ENCODE results near the gene COL27A1.

The COL27A1 gene

DNA sequence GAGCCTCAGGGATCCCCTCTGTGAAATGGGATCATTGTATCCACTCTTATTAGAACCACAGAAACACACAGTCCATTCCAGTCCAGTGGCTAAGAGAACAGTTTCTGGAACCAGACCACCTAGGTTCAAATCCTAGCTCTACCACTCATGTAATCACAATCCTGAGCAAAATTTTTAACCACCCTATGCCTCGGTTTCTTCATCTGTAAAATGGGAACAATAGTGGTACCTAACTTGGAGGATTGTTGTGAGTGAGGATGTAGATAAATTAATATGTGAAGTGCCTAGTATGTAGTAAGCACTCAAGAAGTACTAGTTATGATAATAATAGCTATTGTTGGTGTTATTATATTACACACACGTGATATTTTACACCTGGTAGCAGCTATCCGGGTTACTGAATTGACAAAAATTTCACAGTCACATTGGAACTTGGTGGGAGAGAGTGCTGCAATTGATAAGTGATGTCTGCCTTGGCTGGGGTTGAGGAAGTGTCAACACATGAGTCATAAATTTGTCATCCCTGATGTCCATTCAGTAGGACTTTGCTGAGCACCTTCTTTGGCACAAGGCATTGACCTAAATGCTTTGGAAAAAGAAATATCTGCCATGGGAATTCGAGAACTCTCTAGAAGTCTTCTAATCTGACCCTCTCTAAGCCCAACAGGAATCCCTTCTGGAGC is 68.4 kb downstream of the COL27A1 start:
- no peak overlapping the region for H3K4me3 ChIP-seq (replicated peaks; ENCODE audit: low read depth, low read length)
- TF ChIP-seq, protein P1, sequence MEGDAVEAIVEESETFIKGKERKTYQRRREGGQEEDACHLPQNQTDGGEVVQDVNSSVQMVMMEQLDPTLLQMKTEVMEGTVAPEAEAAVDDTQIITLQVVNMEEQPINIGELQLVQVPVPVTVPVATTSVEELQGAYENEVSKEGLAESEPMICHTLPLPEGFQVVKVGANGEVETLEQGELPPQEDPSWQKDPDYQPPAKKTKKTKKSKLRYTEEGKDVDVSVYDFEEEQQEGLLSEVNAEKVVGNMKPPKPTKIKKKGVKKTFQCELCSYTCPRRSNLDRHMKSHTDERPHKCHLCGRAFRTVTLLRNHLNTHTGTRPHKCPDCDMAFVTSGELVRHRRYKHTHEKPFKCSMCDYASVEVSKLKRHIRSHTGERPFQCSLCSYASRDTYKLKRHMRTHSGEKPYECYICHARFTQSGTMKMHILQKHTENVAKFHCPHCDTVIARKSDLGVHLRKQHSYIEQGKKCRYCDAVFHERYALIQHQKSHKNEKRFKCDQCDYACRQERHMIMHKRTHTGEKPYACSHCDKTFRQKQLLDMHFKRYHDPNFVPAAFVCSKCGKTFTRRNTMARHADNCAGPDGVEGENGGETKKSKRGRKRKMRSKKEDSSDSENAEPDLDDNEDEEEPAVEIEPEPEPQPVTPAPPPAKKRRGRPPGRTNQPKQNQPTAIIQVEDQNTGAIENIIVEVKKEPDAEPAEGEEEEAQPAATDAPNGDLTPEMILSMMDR (IDR thresholded peaks at IDR 0.05; ENCODE audit: low read depth, low read length, missing control alignments), result no peak
- DNase-seq (ENCODE audit: extremely low read depth, low read depth), result no peak

DNA sequence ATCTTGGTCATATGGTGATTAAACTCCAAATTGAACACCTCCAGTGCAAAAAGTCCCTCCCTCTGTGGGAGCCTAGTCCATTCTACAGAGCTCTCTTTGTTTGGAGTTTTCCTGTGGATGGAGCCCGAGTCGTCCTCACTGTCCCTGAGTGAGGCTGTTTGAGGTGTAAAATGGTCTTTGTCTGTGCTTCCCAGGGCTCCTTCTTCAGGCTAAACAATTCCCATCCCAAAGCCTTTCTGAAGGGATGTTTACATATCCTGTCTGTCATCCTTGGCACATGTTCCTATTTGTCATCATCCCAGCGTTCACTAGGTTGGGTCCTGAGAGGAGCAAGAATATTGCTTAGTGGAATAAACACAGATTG is 68.9 kb downstream of the COL27A1 start:
- no peak overlapping the region for H3K4me3 ChIP-seq (replicated peaks; ENCODE audit: low read depth, low read length)
- no peak for DNase-seq (ENCODE audit: extremely low read depth, low read depth)
- TF ChIP-seq, protein P1 (IDR thresholded peaks at IDR 0.05; ENCODE audit: low read depth, low read length, missing control alignments), result no peak

DNA sequence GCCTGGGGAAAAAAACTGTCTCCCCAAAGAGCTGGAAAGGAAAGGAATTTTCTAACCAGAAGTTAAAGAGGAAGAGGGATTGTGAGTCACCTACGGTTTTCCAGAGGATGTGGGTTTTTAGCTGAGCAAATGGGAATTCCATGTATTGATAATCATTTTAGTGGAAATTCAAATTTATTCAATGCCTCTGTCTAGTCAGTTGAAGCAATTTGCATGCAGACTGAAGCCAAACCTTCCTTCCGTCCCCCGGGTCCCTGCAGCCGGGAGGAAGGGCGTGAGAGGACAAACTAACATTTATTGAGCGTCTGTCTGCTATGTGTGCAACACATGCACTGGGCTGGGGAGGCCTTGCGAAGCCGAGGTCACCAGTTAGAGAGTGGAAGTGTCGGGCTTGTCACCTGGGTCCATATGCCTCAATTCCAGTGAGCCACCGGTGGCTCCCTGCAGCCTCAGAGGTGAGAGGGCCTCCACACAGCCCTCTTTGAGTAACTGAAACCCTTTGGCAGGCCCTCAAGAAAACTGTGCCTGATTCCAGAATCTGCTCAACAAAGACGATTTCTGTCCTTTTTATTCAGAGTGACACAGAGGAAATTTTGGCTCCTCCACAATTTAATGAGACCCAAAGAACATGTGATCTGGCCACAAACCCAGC is 70.3 kb downstream of the COL27A1 start:
- TF ChIP-seq, protein P1 (IDR thresholded peaks at IDR 0.05; ENCODE audit: low read depth, low read length, missing control alignments), result no peak
- no peak for DNase-seq (ENCODE audit: extremely low read depth, low read depth)
- H3K4me3 ChIP-seq (replicated peaks; ENCODE audit: low read depth, low read length), result no peak overlapping the region

DNA sequence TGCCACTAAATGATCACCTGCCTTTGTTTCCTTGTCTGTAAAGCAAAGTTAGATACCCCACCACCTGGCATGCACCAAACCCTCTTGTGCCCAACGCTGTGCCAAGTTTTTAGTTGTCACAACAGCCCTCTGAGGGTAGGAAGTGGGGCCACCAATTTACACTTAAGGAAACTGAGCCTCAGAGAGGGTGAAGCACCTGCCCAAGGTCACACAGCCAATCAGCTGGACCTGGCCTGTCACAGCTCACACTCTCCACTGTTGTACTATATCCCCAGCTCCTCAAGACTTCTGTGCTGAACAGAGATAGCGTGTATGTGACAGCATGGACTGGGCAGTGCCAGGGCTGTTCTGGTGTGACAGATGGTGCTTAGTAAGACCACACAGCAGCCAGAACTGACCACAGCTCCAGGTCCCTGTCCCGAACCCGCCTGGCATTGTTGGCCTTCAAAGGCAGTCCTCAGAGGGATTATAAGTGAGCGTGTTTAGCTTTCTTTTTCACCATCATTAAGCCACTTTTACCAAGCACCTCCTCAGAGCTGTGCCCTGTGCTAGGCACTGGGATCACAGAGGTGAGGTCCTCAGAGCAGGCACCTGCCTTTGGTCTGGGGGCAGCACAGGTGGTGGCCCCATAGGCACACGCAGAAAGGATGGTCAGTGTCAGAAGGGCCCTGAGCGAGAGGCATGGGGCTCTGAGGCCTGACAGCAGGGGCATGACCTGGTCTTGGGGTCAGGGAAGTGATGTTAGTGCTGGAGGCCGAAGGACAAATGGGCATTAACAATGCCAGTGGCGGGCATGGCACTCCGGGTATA is 71.1 kb downstream of the COL27A1 start:
- no peak overlapping the region for H3K4me3 ChIP-seq (replicated peaks; ENCODE audit: low read depth, low read length)

DNA sequence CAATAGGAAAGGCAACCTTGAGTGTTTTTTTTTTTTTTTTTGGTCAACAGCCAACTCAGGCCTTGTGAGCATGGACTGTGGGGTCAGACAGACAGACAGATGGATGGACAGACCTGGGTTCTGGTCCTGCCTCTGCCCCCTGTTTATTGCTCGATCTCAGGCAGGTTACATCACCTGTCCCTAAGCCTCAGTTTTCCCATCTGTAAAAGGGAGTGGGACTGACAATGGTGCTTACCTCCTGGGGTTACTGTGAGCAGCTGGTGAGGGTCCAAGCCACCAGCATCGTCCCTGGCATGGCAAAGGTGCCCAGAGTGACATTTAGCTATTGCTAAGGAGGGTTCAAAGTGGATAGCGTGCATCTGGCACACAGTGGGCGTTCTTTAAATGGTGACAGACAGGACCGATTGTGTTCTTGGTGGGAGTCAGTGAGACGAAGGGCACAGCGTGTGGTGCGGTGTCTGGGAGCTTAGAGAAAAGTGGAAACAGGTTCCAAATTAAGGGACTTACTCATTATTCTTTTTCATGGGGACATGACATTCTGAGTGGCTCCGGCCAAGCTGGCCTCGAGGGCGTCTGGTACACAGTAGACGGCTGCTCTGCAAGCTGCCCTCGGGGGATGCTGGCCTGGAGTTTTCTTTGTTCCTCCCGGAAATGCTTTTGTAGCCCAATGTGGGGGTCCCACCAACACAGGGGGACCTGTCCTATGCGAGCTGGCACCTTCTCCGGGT is 72.1 kb downstream of the COL27A1 start:
- TF ChIP-seq, protein P1 (IDR thresholded peaks at IDR 0.05; ENCODE audit: low read depth, low read length, missing control alignments), result no peak
- DNase-seq (ENCODE audit: extremely low read depth, low read depth), result no peak
- H3K4me3 ChIP-seq (replicated peaks; ENCODE audit: low read depth, low read length), result no peak overlapping the region

More for the DNA sequence above, 71.1 kb downstream of the COL27A1 start:
- DNase-seq (ENCODE audit: extremely low read depth, low read depth), result no peak
- TF ChIP-seq, protein P1 (IDR thresholded peaks at IDR 0.05; ENCODE audit: low read depth, low read length, missing control alignments), result no peak

DNA sequence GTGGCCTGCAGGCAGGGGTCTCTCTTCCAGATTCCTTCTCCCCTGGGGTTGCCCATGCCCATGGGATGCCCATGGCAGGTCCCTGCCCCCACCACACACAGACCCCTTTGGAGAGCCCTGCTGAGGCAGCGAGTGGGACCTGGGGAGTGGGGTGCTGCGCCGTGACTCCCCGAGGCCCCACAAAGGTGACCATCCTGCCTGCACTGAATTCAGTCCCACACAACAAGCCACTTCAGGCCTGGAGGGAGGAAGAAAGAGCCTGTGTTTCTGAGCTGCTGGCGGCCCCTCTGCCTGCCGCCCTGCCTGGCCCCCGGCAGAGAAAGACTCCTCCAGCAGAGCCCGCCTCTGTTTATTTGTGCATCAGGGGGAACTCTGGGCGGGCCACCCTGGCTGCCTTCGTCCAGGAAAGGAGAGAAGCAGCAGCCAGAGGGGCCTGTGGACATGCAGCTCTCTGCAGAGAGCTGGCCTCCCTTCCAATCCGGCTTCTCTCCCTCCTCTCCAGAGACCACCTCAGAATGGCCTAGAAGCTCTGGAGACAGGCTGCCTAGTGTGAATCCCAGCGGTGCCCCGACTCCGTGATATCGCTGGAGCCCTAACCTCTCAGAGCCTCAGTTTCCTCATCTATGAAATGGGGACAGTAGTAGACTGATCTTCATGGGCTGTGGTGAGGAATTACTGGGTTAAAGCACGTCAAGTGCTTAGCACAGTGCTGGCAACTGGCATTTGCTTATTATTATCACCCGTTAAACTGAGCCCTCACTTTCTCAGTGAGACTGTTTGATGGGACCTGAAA is 72.9 kb downstream of the COL27A1 start:
- DNase-seq (ENCODE audit: extremely low read depth, low read depth), result no peak
- H3K4me3 ChIP-seq (replicated peaks; ENCODE audit: low read depth, low read length), result no peak overlapping the region
- TF ChIP-seq, protein P1 (IDR thresholded peaks at IDR 0.05; ENCODE audit: low read depth, low read length, missing control alignments), result no peak

Measured in HFF-Myc (cell line).